ENCODE data around the gene FMN2. TPM values are rescaled to one million over a fixed set of nuclear protein-coding genes. Genes with fewer than 3 reads are reported as not detected.

The FMN2 gene
- total and polyA plus RNA-seq, 2 experiments from 2014 or later = 0.97 TPM; not detected in 1

- H3K4me3 ChIP-seq = no peak overlapping the region
- no peaks in the 10 kb centered on the region for H4K20me1 ChIP-seq (ENCODE audit: insufficient read depth, poor library complexity, severe bottlenecking)
- no peaks in the 10 kb centered on the region for H3K9me2 ChIP-seq (replicated peaks; ENCODE audit: insufficient read depth)
- no peaks in the 10 kb centered on the region for H3K27me3 ChIP-seq
- no peak overlapping the region for H3K27ac ChIP-seq
- no peak overlapping the region for H3K4me2 ChIP-seq
- no peak overlapping the region for H2AFZ ChIP-seq
- no peaks in the 10 kb centered on the region for H3K79me2 ChIP-seq
- TF ChIP-seq EZH2phosphoT487 (IDR thresholded peaks at IDR 0.05; ENCODE audit: low read depth, severe bottlenecking, unreplicated experiment) = no peak
- TF ChIP-seq CTCF (IDR thresholded peaks at IDR 0.05; ENCODE audit: poor library complexity) = no peak
- TF ChIP-seq EZH2 (IDR thresholded peaks at IDR 0.05; ENCODE audit: borderline replicate concordance) = no peak
- H3K9me3 ChIP-seq (ENCODE audit: low read depth) = no peaks in the 10 kb centered on the region
- DNase-seq (ENCODE audit: low spot score) = no peak
- no peaks in the 10 kb centered on the region for H3K4me1 ChIP-seq (ENCODE audit: insufficient read depth)
- WGBS (ENCODE audit: low lambda C conversion rate, missing lambda C conversion rate) = 62% methylated on average over 3 of the region's 3 CpGs
- no peaks in the 10 kb centered on the region for H3K36me3 ChIP-seq (replicated peaks; ENCODE audit: insufficient read depth, low read depth)
Measured at GRCh38 chr1:240107058-240107684, 15.5 kb downstream of the FMN2 start.

GRCh38 chr1:240109130-240109529 is 17.4 kb downstream of the FMN2 start:
- Histone ChIP-seq H3K4me3 (no peak overlapping the region), H3K4me1 (ENCODE audit: insufficient read depth) (no peaks in the 10 kb centered on the region), H4K20me1 (ENCODE audit: insufficient read depth, poor library complexity, severe bottlenecking) (no peaks in the 10 kb centered on the region), H3K27ac (no peak overlapping the region), H2AFZ (no peak overlapping the region), H3K9me3 (ENCODE audit: low read depth) (no peaks in the 10 kb centered on the region), H3K9me2 (replicated peaks; ENCODE audit: insufficient read depth) (no peaks in the 10 kb centered on the region), H3K36me3 (replicated peaks; ENCODE audit: insufficient read depth, low read depth) (no peaks in the 10 kb centered on the region), H3K27me3 (no peaks in the 10 kb centered on the region), H3K79me2 (no peaks in the 10 kb centered on the region), H3K4me2 (no peak overlapping the region)
- 83% methylated on average over 2 of the region's 2 CpGs for WGBS (ENCODE audit: low lambda C conversion rate, missing lambda C conversion rate)
- DNase-seq (ENCODE audit: low spot score) = no peak
- TF ChIP-seq CTCF (IDR thresholded peaks at IDR 0.05; ENCODE audit: poor library complexity) (no peak), EZH2 (IDR thresholded peaks at IDR 0.05; ENCODE audit: borderline replicate concordance) (no peak), EZH2phosphoT487 (IDR thresholded peaks at IDR 0.05; ENCODE audit: low read depth, severe bottlenecking, unreplicated experiment) (no peak)

- WGBS (ENCODE audit: low lambda C conversion rate, missing lambda C conversion rate) = 45% methylated on average over 5 of the region's 5 CpGs
- no peaks in the 10 kb centered on the region for H3K27me3 ChIP-seq
- H4K20me1 ChIP-seq (ENCODE audit: insufficient read depth, poor library complexity, severe bottlenecking) = no peaks in the 10 kb centered on the region
- no peak overlapping the region for H2AFZ ChIP-seq
- no peaks in the 10 kb centered on the region for H3K79me2 ChIP-seq
- TF ChIP-seq EZH2phosphoT487 (IDR thresholded peaks at IDR 0.05; ENCODE audit: low read depth, severe bottlenecking, unreplicated experiment) (no peak), EZH2 (IDR thresholded peaks at IDR 0.05; ENCODE audit: borderline replicate concordance) (no peak), CTCF (IDR thresholded peaks at IDR 0.05; ENCODE audit: poor library complexity) (no peak)
- H3K4me3 ChIP-seq = no peak overlapping the region
- DNase-seq (ENCODE audit: low spot score) = no peak
- no peak overlapping the region for H3K4me2 ChIP-seq
- no peak overlapping the region for H3K27ac ChIP-seq
- no peaks in the 10 kb centered on the region for H3K36me3 ChIP-seq (replicated peaks; ENCODE audit: insufficient read depth, low read depth)
- no peaks in the 10 kb centered on the region for H3K9me2 ChIP-seq (replicated peaks; ENCODE audit: insufficient read depth)
- H3K4me1 ChIP-seq (ENCODE audit: insufficient read depth) = no peaks in the 10 kb centered on the region
- H3K9me3 ChIP-seq (ENCODE audit: low read depth) = no peaks in the 10 kb centered on the region
Measured at GRCh38 chr1:240109920-240110636, 18.4 kb downstream of the FMN2 start.
